GM19023 (cell line): ENCODE measurements around the gene HOXA3.

Source experiments
- ATAC-seq: cut with Tn5 transposase; IDR thresholded peaks from one replicate; pipeline ENCODE4 v1.9.1; 2021; ENCODE audit warnings: mild to moderate bottlenecking, moderate library complexity; ENCODE audit not compliant: unreplicated experiment

Gene HOXA3

DNA sequence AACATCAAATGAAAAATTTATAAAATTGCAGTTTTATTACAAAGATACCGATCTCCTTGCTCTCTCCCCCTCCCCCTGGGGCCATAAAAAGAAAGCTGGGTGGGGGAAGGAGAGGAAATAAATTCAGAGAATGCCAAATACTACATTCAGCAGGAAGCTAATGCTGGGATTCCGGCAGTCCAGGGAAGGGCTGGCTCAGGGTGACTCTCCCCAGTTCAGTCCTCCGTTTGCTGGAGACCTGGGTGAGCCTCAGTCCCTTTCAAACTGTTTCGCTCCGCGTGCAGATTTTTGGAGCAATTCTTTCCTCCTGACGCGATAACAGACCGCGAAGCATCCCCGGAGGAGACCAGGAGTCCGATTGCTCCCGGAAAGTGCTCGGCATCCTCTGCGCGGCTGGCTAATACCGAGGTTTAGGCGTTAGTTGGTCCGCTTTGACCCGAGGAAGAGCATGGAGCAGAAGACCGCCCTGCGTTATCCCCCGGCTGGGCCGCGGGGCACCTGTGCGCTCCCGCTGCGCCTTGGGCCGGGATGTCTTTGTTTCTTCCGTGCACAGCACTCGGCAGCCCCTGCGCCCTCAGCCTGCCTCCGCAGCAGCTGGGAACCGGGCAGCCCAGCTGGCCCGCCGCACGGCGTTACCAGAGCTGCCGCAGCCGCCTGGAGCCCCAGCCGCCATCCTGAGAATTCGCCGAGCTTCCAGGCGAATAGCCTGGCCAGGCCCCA lies 46.0 kb downstream of the HOXA3 start:
- ATAC-seq: no peak

DNA sequence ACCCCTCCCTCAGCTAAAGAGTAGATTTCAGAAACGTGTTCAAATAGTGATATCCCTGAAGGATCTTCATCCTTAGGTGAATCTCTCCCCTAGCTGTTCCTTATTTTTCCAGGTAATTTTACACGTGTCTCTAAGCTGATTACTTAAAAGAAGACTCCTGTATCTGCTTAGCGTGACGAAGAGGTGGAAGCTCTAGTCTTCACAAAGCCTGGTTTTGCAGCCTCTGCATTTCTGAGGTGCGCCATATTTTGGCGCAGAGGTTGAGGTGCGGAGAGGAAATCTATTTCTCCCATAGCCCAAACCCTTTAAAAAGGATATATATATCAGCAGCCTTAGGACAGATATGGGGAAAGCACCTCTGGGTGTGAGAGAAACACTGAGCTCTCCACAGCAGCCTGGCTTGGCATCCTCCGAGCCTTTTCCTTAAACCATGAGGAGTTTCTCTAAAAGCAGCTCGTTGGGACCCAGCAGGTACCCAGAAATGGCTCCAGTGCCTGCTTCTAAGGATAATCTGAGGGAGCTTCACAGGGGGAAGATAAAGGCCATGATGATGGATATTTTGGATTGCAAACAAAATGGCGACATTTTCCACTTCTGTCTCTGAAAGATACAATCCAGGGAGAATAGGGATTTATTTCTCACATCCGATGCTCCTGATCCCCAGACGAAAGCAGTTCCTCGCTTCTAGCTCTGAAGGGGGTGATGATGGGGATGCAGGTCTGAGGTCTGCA lies 46.9 kb downstream of the HOXA3 start:
- ATAC-seq: no peak

DNA sequence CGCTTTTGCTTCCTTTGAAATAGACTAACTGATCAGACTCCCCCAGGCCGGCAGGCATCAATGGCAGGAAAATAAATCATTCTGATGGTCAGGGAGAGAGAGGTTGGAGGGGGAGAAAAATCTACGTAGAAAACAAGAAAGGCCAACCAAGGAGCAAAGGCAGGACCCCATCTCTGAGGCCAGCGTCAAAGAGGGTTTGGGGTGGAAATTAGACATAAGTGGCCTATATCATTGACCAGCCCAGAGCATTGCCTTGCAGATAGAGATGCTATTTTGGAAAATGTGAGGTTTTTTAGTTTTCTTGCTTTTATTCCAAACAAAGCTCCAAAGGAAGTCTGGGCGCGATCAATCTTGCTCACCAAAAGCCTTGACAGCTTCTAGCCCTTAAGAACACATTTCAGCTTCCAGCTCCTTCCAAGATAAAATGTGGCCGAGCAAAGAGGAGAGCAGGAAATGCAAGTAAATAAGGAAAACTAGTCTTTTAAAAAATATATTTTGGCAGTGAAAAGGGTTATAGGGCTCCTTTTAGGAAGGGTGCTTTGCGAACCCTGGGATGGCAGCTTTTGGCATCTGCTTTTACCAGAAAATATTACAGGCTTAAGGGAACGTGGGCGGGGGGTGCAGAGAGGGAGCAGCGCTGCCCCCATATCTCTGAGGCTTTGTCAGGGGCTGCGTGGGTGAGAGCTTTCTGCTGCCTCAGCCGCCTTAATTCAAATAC lies 47.9 kb downstream of the HOXA3 start:
- no peak for ATAC-seq

DNA sequence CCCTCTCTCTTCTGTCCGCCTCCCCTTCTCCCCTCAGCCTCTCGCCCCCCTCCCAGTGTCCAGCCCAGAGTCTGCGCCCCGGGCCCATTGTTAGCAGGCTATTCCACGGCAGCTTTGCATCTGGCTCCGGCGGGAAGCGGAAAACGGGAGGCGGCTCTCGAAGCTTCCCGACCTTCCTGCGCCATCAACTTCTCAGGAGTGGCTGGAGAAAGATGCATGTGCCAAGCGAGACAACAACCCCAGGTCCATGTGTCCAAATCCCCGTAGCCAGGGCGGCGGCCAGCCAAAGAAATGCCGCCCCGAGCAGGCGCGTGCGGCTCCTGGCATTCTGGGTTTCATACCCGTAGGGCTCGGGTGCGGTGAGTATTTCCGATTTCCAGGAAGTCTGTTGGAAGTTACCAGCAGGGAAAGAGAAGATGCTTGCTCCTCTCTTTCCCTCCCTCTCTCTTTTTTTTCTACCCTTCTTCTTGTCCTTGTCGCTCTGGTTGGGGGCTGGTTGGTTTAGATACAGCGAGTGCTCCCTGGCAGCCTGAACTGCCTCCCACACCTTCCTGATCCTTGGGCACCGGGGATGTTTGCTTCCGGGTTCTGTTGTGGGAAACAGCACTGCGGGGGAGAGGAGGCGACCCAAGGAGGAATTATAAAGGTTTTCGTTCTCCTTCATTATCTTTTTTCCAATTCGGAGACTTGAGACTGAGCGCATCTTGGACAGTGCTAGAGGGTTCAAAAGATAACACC lies 48.7 kb downstream of the HOXA3 start:
- ATAC-seq: no peak

DNA sequence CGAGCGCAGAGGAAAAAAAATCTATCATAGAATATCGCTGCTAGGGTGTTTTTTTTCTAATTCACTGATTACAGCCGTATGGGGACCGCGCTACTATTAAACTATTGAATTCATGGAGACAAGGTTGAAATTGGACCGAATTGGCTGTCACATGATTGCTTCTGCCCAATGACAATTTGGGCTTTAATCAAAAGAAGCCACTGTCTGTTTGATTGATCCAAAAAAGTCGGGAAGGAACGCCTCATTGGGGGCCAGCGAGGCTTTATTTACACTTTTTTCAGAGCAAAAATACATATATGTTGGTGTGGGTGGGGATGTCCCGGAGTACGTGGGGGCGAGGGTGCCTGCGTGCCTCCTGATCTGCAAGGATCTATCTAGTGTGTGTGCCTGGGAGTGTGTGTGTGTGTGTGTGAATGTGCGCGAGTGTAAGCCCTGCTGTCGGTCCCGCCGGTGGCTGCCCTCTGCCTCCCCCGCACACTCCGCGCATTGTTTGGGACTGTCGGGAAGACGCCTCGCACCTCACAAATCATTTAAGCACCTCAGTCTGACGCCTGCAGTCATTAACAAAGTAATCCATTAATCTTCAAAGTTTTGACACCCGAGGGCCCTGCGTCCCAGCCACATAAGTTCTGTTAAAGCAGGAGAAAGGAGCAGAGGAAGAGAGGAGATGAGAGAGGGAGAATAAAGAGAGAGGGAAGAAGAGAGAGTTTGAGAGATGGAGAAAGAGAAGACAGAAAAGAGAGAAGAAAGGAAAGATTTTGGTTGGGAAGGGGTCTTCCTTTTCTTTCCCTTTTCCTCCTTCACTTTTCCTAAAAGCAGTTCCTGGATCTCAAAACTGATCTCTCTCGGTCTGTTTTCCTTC lies 49.6 kb downstream of the HOXA3 start, which contains the start of gene HOXA2:
Gene HOXA2, minus strand, starts transcription at position 103 of the 862 bp plus-strand sequence. CDS start 183 bp downstream, outside the sequence.
- ATAC-seq: no peak

DNA sequence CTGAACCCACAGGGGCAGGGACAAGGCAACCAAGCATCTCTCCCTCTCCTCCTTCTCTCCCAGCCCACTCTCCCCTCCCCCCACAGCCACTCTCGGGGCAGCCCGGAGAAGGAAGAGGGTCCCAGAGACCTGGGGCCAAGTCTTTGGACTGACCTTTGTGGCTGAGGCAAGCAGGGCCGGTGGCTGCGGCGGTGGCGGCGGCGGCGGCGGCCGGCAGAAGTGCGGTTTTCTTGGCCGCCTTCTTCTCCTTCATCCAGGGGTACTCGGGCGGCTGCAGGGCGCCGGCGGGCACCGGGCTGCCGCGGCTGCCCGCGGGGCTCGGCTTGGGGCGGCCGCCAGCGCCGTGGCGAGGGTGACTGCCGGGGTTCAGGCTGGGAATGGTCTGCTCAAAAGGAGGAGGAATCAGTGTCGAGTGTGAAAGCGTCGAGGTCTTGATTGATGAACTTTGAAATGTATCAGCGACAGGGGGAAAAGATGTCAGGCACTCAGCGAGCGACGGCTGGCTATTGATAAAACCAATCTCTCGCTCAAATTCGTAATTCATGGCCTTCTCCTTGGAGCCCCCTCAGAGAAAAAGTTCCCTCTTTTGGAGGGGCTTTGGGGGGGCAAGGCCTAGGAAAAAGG lies 50.3 kb downstream of the HOXA3 start:
- no peak for ATAC-seq

DNA sequence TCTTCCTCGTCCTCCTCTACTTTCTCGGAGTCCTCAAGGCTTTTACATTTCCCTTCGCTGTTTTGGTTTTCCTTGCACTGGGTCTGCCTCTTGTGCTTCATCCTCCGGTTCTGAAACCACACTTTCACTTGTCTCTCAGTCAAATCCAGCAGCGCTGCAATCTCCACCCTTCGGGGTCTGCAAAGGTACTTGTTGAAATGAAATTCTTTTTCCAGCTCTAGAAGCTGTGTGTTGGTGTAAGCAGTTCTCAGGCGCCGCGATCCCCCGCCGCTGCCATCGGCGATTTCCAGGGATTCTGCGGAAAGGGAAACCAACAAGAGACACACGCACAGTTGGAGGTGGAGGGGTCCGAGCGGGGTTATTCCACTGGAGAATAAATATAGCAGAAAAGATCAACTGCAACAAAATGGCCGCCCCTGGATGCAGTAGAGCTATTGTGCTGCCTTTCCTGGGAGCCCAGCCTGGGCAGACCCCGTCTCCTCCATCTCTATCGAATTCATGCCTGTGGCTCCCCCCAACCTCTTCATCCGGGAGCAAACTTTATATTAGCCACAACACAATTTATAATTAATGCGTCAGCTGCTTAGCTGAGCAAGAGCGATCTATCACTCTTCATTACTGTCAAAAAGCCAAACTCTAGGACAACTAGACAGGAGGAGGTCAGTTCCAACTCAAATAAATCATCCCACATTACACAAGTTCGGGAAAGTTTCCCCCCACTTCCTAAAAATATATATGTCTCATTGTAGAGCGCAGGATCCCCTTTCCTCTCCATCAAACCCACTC lies 51.0 kb downstream of the HOXA3 start:
- ATAC-seq: no peak

DNA sequence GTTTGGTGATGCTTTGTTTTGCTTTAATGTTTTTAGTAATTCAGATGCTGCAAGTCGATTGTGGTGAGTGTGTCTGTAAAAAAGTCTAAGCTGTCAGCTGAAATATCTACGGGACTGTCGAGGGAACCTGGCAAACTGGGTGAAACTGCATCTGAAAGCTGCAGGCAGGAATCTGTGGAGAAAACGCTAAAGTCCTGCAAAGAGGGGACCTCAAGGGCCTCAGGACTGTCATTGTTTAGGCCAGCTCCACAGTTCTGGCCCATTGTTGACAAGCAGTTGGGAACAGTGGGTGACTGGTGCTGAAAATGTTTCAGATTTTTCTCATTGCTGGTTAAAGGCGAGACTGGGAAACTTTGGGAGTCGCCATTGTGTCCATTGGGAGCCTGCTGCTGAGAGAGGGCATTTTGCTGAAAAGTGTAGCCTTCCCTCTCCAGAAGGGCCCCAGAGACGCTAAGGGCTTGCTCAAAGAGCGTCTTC lies 51.7 kb downstream of the HOXA3 start:
- ATAC-seq: no peak

DNA sequence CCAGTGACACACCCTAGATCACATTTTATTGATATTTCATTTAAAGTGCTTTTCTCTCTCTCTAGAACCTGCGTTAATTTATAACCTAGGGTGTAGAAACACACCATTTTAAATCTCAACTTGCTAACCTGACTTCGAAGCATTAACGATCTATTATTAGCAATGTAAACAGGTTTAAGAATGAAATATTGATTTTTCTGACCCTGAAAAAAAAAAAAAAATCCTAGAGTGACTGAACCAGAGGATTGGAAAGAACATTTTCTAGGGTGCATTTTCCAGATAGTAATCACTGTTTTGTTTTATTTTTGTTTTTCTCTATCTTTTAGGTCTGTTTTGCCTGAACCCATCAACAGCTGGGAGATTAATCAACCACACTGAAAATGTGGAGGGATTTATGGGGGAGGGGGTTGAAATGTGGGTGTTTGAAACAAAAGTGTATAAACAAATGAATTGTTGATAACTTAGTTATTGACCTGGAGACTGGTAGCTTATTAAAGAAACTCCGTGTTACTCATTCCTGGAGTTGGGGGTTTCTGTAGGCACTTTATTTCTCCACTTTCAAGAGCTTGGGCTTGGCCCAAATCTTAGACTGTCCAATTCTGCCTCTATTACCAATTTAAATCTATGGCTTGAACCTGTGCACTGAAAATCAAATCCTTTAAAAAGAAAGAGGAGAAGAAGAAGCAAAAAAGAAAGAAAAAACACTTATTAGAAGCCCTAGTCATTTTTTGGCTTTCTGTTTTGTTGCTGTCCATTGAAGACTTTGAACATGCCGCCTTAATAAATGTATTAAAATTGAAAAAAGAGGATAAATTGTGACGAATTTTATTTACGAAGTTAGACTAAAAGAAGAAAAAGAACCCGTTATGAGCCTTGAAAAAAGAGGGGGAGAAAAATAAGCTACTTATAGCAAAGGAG lies 52.7 kb downstream of the HOXA3 start:
- no peak for ATAC-seq

DNA sequence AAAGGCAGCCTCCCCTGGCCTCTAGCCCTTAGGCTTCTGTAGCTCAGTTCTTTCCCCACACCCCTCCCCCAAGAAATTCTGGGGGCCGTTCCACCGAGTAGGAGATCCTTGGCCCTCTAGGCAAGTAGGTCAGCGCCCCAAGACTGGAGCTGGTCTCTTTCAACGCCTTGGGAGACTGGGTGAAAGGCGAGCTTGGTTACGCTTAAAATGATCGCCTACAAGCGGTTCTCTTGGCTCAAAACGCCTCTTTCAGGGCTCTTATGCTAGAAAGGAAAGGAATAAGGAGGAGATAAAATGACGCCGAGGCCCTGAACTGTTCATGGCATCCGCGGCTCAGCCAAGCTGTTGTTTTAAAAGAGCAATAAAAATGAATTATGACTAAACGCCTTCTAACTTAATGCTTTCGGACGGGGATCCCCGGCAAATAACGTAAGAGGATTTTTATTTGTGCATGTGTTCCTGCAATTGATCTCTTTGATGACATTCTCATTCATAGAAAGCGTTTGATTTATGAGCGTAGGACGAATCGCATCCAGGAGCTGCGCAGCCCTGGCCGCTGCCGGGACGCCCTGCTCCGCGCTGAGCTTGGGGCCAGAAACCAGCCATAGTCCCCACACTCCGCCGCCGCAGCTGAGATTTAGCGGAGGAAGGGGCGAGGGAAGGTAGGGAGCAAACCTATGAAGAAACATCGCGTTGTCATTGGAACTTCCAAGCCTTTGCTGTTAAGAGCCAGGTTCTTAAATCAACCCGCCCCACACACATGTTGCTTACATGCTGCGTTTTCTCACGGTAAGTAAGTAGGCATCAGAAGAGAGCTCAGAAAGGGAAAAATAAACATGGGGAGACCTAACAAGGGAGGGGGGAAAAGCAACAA lies 53.6 kb downstream of the HOXA3 start:
- no peak for ATAC-seq

DNA sequence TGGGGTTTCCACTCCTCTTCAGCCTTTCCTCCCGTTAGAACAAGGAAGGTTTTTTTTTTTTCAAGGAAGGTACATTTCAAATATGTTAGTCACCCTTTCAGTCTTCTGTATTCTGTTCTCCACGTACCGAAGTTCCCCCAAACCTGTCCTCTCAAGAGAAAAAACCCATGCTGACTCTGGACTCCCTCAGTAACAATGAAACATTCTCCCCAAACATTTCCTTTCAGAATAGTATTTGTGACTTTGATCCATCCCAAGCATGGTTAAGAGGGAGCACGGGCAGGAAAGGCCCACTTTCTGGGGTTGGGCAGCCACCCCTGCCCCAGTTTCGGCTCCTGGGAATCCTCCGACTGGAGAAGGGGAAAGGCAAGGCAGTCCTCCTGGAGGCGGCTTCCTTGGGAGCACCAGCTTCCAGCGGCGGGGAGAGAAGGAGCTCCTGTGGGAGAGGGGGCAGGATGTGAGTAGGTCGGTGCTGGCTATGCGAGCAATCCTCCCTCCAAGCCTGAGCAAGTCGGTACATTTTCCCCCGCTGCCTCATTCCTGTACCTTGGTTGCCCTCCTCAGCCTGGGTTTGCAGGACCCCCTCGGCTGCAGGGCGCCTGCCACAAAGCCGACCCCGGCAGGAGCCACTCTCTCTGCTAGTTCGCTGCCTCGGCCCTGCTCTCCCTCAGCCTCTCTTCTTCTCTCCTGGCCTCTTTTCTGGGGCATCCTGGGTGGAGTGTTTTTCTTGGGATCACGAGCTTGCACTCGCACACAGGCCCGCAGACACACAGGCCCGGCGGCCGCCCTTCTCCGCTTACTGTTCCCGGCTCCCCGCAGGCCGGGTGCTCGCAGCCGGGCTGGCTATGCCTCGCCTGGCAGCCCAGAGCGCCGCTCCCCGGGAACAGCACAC lies 54.5 kb downstream of the HOXA3 start:
- ATAC-seq: no peak

DNA sequence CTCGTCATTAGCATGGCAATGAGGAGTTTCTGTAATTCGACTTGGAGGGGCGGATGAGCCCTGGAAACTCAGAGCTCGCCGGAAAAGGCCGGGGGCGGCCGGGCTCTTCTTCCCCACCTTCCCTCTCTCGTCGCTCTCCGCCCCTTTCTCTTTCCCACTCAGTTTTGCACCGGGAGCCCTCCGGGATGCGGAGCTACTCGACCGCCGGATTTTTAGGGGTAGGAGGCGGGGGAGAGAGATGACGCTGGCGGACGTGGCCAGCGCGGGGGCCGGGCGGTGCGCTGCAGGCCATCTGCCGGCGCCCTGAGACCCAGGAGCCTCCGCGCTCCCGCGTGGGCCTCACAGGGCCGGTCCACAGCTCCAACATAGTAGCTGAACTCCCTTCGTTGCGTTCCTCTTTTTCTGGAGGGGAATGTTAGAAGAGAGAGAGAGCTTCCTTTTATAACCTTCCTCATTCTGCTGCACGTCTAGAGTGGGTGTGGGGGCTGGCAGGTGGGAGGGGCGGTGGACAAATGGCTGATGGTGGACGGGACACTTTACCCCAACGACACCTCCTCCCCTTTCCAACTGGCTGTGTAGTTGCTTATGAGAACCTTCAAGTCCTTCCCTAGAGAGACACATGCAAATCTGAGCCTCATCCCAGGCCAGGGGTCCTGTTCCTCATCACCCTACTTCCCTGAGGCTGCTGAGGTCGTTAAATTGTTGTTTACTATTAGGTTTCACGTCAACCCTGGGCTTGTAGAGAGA lies 55.4 kb downstream of the HOXA3 start:
- ATAC-seq: no peak

DNA sequence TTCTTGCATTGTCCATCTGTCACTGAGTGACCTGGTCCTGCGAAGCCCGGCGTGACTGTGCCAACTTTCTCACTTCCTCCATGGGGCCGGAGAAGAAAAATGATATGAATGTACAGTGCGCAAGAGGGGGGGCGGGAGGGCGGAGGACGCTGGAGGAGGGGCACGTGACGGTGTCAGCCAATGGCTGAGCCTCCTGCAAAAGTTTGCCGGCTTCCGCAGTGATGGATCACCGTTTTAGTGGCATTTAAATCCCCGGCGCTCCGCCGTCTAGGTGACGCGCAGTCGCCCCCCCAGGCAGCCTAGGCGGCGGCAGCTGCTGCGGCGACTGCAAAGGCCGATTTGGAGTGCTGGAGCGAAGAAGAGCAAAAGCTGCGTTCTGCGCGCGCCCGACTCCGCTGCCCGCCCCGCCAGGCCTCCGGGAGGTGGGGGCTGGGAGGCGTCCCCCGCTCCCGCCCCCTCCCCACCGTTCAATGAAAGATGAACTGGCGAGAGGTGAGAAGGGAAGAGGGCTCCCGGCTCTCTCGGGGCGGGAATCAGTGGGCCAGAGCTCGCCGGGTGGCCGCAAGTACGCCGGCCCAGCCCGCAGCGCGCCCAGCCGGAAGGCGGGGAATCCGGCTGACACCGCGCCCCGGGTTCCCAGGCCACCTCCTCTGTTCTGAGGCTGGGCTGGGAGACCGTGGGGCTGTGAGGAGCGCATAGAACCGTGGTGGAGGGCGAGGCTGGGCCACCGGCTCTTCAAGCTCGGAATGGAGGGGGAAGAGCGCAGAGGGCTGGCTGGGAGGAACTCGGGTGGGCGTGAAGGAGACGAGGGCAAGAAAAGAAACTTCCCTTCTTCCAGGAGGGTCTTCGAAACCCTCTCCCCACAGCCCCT lies 56.3 kb downstream of the HOXA3 start, which contains the start of gene HOXA1:
Gene HOXA1, minus strand, starts transcription at position 104 of the 871 bp plus-strand sequence. Its CDS starts 88 bp downstream, at position 16.
- ATAC-seq: peak; percentile 85
